GM12875 (cell line): Measurements from ENCODE around the gene LBX2.

Source experiments
- H3K4me3 ChIP-seq: one replicate; pipeline ENCODE4 v1.5.1; 2011; ENCODE audit warnings: low read depth, low read length, control low read depth
- CTCF ChIP-seq: IDR thresholded peaks from 2 replicates; pipeline ENCODE4 v1.5.1; 2011; ENCODE audit warnings: low read depth, mild to moderate bottlenecking, control low read depth, inconsistent platforms, low read length, moderate library complexity, borderline replicate concordance; ENCODE audit not compliant: insufficient read depth

The LBX2 gene

GRCh38 chr2:74515271-74515980 is 16.0 kb upstream of the LBX2 start:
- peak overlapping the region; percentile 36 for H3K4me3 ChIP-seq
- TF ChIP-seq CTCF, result no peak

GRCh38 chr2:74514368-74515270 is 15.2 kb upstream of the LBX2 start, which contains the start of gene TLX2:
TSS of gene TLX2 (plus strand) at chr2:74514450. CDS start at chr2:74514807, 357 bp downstream.
- TF ChIP-seq CTCF, result no peak
- peak within 1 kb of the TSS; percentile 36 for H3K4me3 ChIP-seq

- H3K4me3 ChIP-seq, result no peak overlapping the region
Measured at GRCh38 chr2:74513605-74514367, 14.4 kb upstream of the LBX2 start.

GRCh38 chr2:74512744-74513604 is 13.6 kb upstream of the LBX2 start:
- TF ChIP-seq CTCF, result no peak
- no peak overlapping the region for H3K4me3 ChIP-seq

More at GRCh38 chr2:74513605-74514367, 14.4 kb upstream of the LBX2 start:
- TF ChIP-seq CTCF, result no peak

- TF ChIP-seq CTCF, result no peak
- no peak overlapping the region for H3K4me3 ChIP-seq
Measured at GRCh38 chr2:74511104-74511989, 11.9 kb upstream of the LBX2 start.
